Stomach (tissue), 9 donors: ENCODE results near the gene TNPO3. TPM values are rescaled to one million over a fixed set of nuclear protein-coding genes. Genes with fewer than 3 reads are reported as not detected.
"Not testable (repeated sequence)": the region's sequence is repeated elsewhere in the genome, so short reads cannot be mapped to it uniquely, and the experiment has no call there.

Source experiments
- DNase-seq, 2 donors: peaks; one replicate each; pipeline versions ENCODE4 v3.0.0 to v3.0.0-alpha.2; 2013 to 2019
- H3K27ac ChIP-seq, 5 donors: fragments of 200-600 bp in 4 of 5; sonication (generic) in 4 of 5; one replicate each; pipeline ENCODE4 v1.5.1; 2013 to 2019; ENCODE audit warnings: mild to moderate bottlenecking in 1 of 5, moderate library complexity in 1 of 5
- H3K27me3 ChIP-seq, 3 donors: fragments of 200-600 bp; sonication (generic); one replicate each; pipeline ENCODE4 v1.5.1; 2017 to 2019; ENCODE audit warnings: mixed run types in 1 of 3
- H3K36me3 ChIP-seq, 4 donors: fragments of 200-600 bp; sonication (generic); 1 replicate in 3 of 4; 2 replicates in 1 of 4; pipeline ENCODE4 v1.5.1; 2016 to 2019
- H3K4me1 ChIP-seq, 4 donors: fragments of 200-600 bp; sonication (generic); one replicate each; pipeline ENCODE4 v1.5.1; 2016 to 2019
- H3K4me3 ChIP-seq, 4 donors: fragments of 200-600 bp; sonication (generic) in 3 of 4; one replicate each; pipeline ENCODE4 v1.5.1; 2016 to 2019; ENCODE audit warnings: mild to moderate bottlenecking in 1 of 4
- H3K9me3 ChIP-seq, 4 donors: fragments of 200-600 bp; sonication (generic); one replicate each; pipeline ENCODE4 v1.5.1; 2016 to 2019
- CTCF ChIP-seq, 7 experiments: fragments of 450-650 bp in 4 of 7; fragments of 200-600 bp in 3 of 7; sonication (generic) in 3 of 7; IDR thresholded peaks; one replicate each; pipeline ENCODE4 v1.5.1; 2016 to 2019; ENCODE audit warnings: antibody characterized with exemption in 7 of 7, control low read depth in 2 of 7, mild to moderate bottlenecking in 1 of 7
- EP300 ChIP-seq: sonication (generic); formaldehyde crosslinking; IDR thresholded peaks from one replicate; pipeline ENCODE4 v1.6.1; 2017; ENCODE audit warnings: antibody characterized with exemption
- POLR2A ChIP-seq, 4 donors: fragments of 450-650 bp; IDR thresholded peaks; one replicate each; pipeline ENCODE4 v1.6.1; 2016; ENCODE audit warnings: antibody characterized with exemption in 4 of 4, control low read depth in 2 of 4, mild to moderate bottlenecking in 1 of 4, moderate library complexity in 1 of 4
- POLR2AphosphoS5 ChIP-seq, 3 donors: sonication (generic); formaldehyde crosslinking; IDR thresholded peaks; one replicate each; pipeline ENCODE4 v1.6.1; 2016; ENCODE audit warnings: antibody characterized with exemption in 3 of 3
- WGBS, 5 donors: extraction: QIAGEN DNeasy Blood & Tissue Kit in 3 of 5; methylation state at CpG; one replicate each; pipeline versions ENCODE4 v1.1.5 to v1.1.7; 2013 to 2018; 5-methylcytosine and 5-hydroxymethylcytosine counted together
- intact Hi-C: fragments of 100-400 bp; cut with DNase I; formaldehyde crosslinking; loops from one replicate; pipeline ENCODE4 v1.15.1; 2023; ENCODE audit warnings: low total_unique reads
- polyA plus RNA-seq, 3 donors: library from polyadenylated mRNA; stranded (reverse); fragments of 200-250 nt; gene quantifications; one replicate each; pipeline ENCODE4 v1.2.3, GENCODE V29; 2013
- total RNA-seq, 5 donors: library from RNA; depleted of rRNA; stranded (reverse); fragments of >200 nt; gene quantifications; one replicate each; pipeline versions ENCODE4 v1.1.0 to v1.2.3, GENCODE V29; 2014 to 2016
- donor health status: healthy with polysubstance abuse.
- donor health status: Bipolar disorder and iron deficiency.
- donor health status: healthy.

TNPO3 gene
- total and polyA plus RNA-seq, 8 donors, result 10.7 to 63.8 (median 19.6) TPM

- Histone ChIP-seq H3K4me1 (no peaks in the 10 kb centered on the region), H3K4me3 (no peak overlapping the region), H3K36me3 (peaks cover 28 to 99% (median 93%) of the 10 kb centered on the region in 4 donors), H3K27ac (no peak overlapping the region), H3K27me3 (no peaks in the 10 kb centered on the region), H3K9me3 (no peaks in the 10 kb centered on the region)
- 53 to 85% (median 64%) methylated on average over 5 of the region's 5 CpGs for WGBS, 5 donors
- TF ChIP-seq EP300, result no peak
- TF ChIP-seq CTCF (IDR thresholded peaks at IDR 0.05), result no peak
- TF ChIP-seq POLR2A (IDR thresholded peaks at IDR 0.05), result no peak
- TF ChIP-seq POLR2AphosphoS5 (IDR thresholded peaks at IDR 0.05), result no peak
- DNase-seq, result no peak
- intact Hi-C loops, result no loop called here
Observed at GRCh38 chr7:128997181-128997580, 57.7 kb downstream of the TNPO3 start.

- H3K27me3 ChIP-seq, H3K4me3 ChIP-seq, H3K4me1 ChIP-seq, DNase-seq, H3K27ac ChIP-seq, H3K9me3 ChIP-seq, intact Hi-C loops: not testable (repeated sequence)
- WGBS, 5 donors, result 94 to 98% (median 96%) methylated on average over 8 of the region's 8 CpGs
- peaks cover 26 to 97% (median 91%) of the 10 kb centered on the region in 4 donors for H3K36me3 ChIP-seq
Observed at GRCh38 chr7:128994560-128994959, 60.4 kb downstream of the TNPO3 start.

GRCh38 chr7:128993419-128993818 is 61.5 kb downstream of the TNPO3 start:
- Histone ChIP-seq H3K9me3 (no peaks in the 10 kb centered on the region), H3K4me1 (no peaks in the 10 kb centered on the region), H3K27ac (no peak overlapping the region), H3K36me3 (peaks cover 23 to 97% (median 90%) of the 10 kb centered on the region in 4 donors), H3K27me3 (no peaks in the 10 kb centered on the region), H3K4me3 (no peak overlapping the region)
- no peak for TF ChIP-seq EP300
- TF ChIP-seq CTCF (IDR thresholded peaks at IDR 0.05), result no peak
- no peak for TF ChIP-seq POLR2AphosphoS5 (IDR thresholded peaks at IDR 0.05)
- no peak for TF ChIP-seq POLR2A (IDR thresholded peaks at IDR 0.05)
- 62 to 78% (median 74%) methylated on average over 2 of the region's 2 CpGs for WGBS, 5 donors
- intact Hi-C loops, result no loop called here
- no peak for DNase-seq

GRCh38 chr7:128989961-128990360 is 65.0 kb downstream of the TNPO3 start:
- whole genome bisulfite sequencing, 5 donors, result 81 to 89% (median 84%) methylated on average over 9 of the region's 9 CpGs
- no peaks in the 10 kb centered on the region for H3K4me1 ChIP-seq
- DNase-seq, result no peak
- no peaks in the 10 kb centered on the region for H3K9me3 ChIP-seq
- H3K4me3 ChIP-seq, result no peak overlapping the region
- TF ChIP-seq POLR2A (IDR thresholded peaks at IDR 0.05) (no peak), POLR2AphosphoS5 (IDR thresholded peaks at IDR 0.05) (no peak), EP300 (no peak), CTCF (IDR thresholded peaks at IDR 0.05) (no peak)
- no peak overlapping the region for H3K27ac ChIP-seq
- intact Hi-C loops, result no loop called here
- H3K27me3 ChIP-seq, result no peaks in the 10 kb centered on the region
- H3K36me3 ChIP-seq, result peaks cover 28 to 96% (median 92%) of the 10 kb centered on the region in 4 donors

GRCh38 chr7:128988372-128988771 is 66.5 kb downstream of the TNPO3 start:
- Histone ChIP-seq H3K36me3 (peaks cover 29 to 96% (median 92%) of the 10 kb centered on the region in 4 donors), H3K27ac (no peak overlapping the region), H3K27me3 (no peaks in the 10 kb centered on the region), H3K4me1 (no peaks in the 10 kb centered on the region), H3K4me3 (no peak overlapping the region), H3K9me3 (no peaks in the 10 kb centered on the region)
- intact Hi-C loops, result no loop called here
- no peak for DNase-seq
- TF ChIP-seq EP300 (no peak), CTCF (IDR thresholded peaks at IDR 0.05) (no peak), POLR2A (IDR thresholded peaks at IDR 0.05) (no peak), POLR2AphosphoS5 (IDR thresholded peaks at IDR 0.05) (no peak)
